Heart left ventricle (tissue), 16 donors: Measurements from ENCODE around the gene RFC5. TPM values are rescaled to one million over a fixed set of nuclear protein-coding genes. Genes with fewer than 3 reads are reported as not detected.

Source experiments
- ATAC-seq, 4 donors: fragments of 200-7000 bp; cut with Tn5 transposase; one replicate each; pipeline ENCODE4 v1.9.1; 2020 to 2022; ENCODE audit warnings: moderate library complexity in 4 of 4, mild to moderate bottlenecking in 3 of 4, moderate number of reproducible peaks in 1 of 4
- DNase-seq, 5 donors: peaks; one replicate each; pipeline ENCODE4 v3.0.0-alpha.2; 2020
- H3K27ac ChIP-seq, 12 donors: fragments of 200-600 bp; sonication (generic) in 4 of 12; one replicate each; pipeline versions ENCODE4 v1.5.0 to v1.8.0; 2016 to 2022; ENCODE audit warnings: mild to moderate bottlenecking in 2 of 12
- H3K27me3 ChIP-seq, 9 donors: fragments of 200-600 bp; sonication (generic) in 2 of 9; one replicate each; pipeline versions ENCODE4 v1.5.1 to v1.8.0; 2016 to 2022; ENCODE audit warnings: mild to moderate bottlenecking in 3 of 9
- H3K36me3 ChIP-seq, 9 donors: fragments of 200-600 bp; sonication (generic) in 2 of 9; one replicate each; pipeline versions ENCODE4 v1.5.0 to v1.8.0; 2018 to 2022; ENCODE audit warnings: mild to moderate bottlenecking in 2 of 9
- H3K4me1 ChIP-seq, 12 donors: fragments of 200-600 bp; sonication (generic) in 4 of 12; one replicate each; pipeline versions ENCODE4 v1.5.0 to v1.8.0; 2016 to 2022; ENCODE audit warnings: mild to moderate bottlenecking in 3 of 12
- H3K4me3 ChIP-seq, 12 donors: fragments of 200-600 bp; sonication (generic) in 4 of 12; one replicate each; pipeline versions ENCODE4 v1.5.0 to v1.8.0; 2017 to 2022; ENCODE audit warnings: mild to moderate bottlenecking in 9 of 12, moderate library complexity in 4 of 12
- H3K9me3 ChIP-seq, 12 donors: fragments of 200-600 bp; sonication (generic) in 4 of 12; one replicate each; pipeline versions ENCODE4 v1.5.0 to v1.8.0; 2016 to 2022; ENCODE audit warnings: mild to moderate bottlenecking in 1 of 12
- CTCF ChIP-seq, 12 donors: fragments of 200-600 bp; sonication (generic) in 4 of 12; IDR thresholded peaks; one replicate each; pipeline versions ENCODE4 v1.5.0 to v1.8.0; 2018 to 2022; ENCODE audit warnings: antibody characterized with exemption in 12 of 12, mild to moderate bottlenecking in 5 of 12
- POLR2A ChIP-seq, 2 donors: fragments of 450-650 bp; IDR thresholded peaks; one replicate each; pipeline ENCODE4 v1.6.1; 2017; ENCODE audit warnings: antibody characterized with exemption in 2 of 2, mild to moderate bottlenecking in 2 of 2, moderate library complexity in 2 of 2
- WGBS, 4 donors: extraction: QIAGEN DNeasy Blood & Tissue Kit in 2 of 4; methylation state at CpG; one replicate each; pipeline versions ENCODE4 v1.1.5 to v1.1.7; 2013 to 2018; 5-methylcytosine and 5-hydroxymethylcytosine counted together
- intact Hi-C, 10 donors: fragments of 100-400 bp; cut with DNase I; formaldehyde crosslinking; loops; one replicate each; pipeline versions ENCODE4 v1.11.1 to v1.14.2; 2022
- polyA plus RNA-seq, 2 donors: library from polyadenylated mRNA; stranded (reverse); fragments of 200-250 nt; gene quantifications; one replicate each; pipeline ENCODE4 v1.2.3, GENCODE V29; 2013
- total RNA-seq, 9 donors: library from RNA; depleted of rRNA in 2 of 9; stranded (reverse); fragments of >200 nt in 2 of 9; fragmentation: NEBNext Ultra II Directional in 3 of 9; extraction: Animal tissue kit (Norgen Biotek cat#: 25700) in 3 of 9; gene quantifications; one replicate each; pipeline versions ENCODE4 v1.1.0 to v1.2.4, GENCODE V29; 2016 to 2023
- donor health status: ischemic (EF 13 %, LVEDD 7.1; RV severe dilation, severe dysfunction).
- donor health status: healthy with polysubstance abuse.
- donor health status: DM: no; HTN: yes; CAD: no.
- donor health status: DM: no; HTN: no; CAD: no.
- donor health status: ischemic (EF 25% LVEDD 6.9; RV normal size, moderate dysfunction).
- donor health status: ischemic (EF 25% LVEDD 5.7; RV mildly dilated, moderate dysfunction).
- donor health status: healthy.
- donor health status: DM: yes; HTN: yes; CAD: no.
- donor health status: ischemic (EF 35%, LVEDD 5.7; RV mildly dilated, moderate dysfunction).
- donor health status: nonischemic (EF 11% LVEDD 7.7; RV severe dilation, severe dysfunction).
- donor health status: DM: yes; HTN: yes; CAD: no.
- donor health status: PGD.
- donor health status: ischemic (EF 29% LVEDD 5.4; RV normal size, mild dysfunction).
- donor health status: nonischemic (EF 23%, LVEDD 6.1; RV moderate dilation, normal function).

The RFC5 gene
- total and polyA plus RNA-seq, 11 donors = 2.3 to 8.2 (median 4.7) TPM

GRCh38 chr12:118052324-118053070 is 36.0 kb downstream of the RFC5 start:
- H3K27ac ChIP-seq = peak overlapping the region; percentile 19 to 84 (median 80)
- peak; percentile 90 to 98 (median 97) for ATAC-seq
- H3K4me3 ChIP-seq = peak overlapping the region in 1 of 12 donors; percentile 4
- H3K4me1 ChIP-seq = peaks cover 10 to 62% (median 52%) of the 10 kb centered on the region in 12 donors
- H3K9me3 ChIP-seq = no peaks in the 10 kb centered on the region
- intact Hi-C loops = no loop called here
- WGBS, 4 donors = 22 to 45% (median 32%) methylated on average over 14 of the region's 14 CpGs
- H3K36me3 ChIP-seq = peaks cover 0 to 46% (median 41%) of the 10 kb centered on the region in 9 donors
- DNase-seq = peak; percentile 66 to 89 (median 79)
- TF ChIP-seq CTCF (IDR thresholded peaks at IDR 0.05) = no peak
- no peak for TF ChIP-seq POLR2A (IDR thresholded peaks at IDR 0.05)
- H3K27me3 ChIP-seq = no peaks in the 10 kb centered on the region

- ATAC-seq = no peak
- Histone ChIP-seq H3K27me3 (no peaks in the 10 kb centered on the region), H3K4me3 (no peak overlapping the region), H3K36me3 (peaks cover 0 to 38% (median 33%) of the 10 kb centered on the region in 9 donors), H3K4me1 (peaks cover 10 to 64% (median 53%) of the 10 kb centered on the region in 12 donors), H3K27ac (peak overlapping the region; percentile 4 to 84 (median 80)), H3K9me3 (no peaks in the 10 kb centered on the region)
- intact Hi-C loops = no loop called here
- DNase-seq = no peak
- WGBS, 4 donors = 90 to 95% (median 93%) methylated on average over 10 of the region's 10 CpGs
- TF ChIP-seq POLR2A (IDR thresholded peaks at IDR 0.05) (no peak), CTCF (IDR thresholded peaks at IDR 0.05) (no peak)
Observed at GRCh38 chr12:118053071-118053985, 36.8 kb downstream of the RFC5 start.

GRCh38 chr12:118055144-118055557 is 38.6 kb downstream of the RFC5 start:
- H3K4me3 ChIP-seq = no peak overlapping the region
- H3K4me1 ChIP-seq = peaks cover 10 to 82% (median 67%) of the 10 kb centered on the region in 12 donors
- intact Hi-C loops = no loop called here
- H3K27me3 ChIP-seq = no peaks in the 10 kb centered on the region
- H3K36me3 ChIP-seq = peaks cover 0 to 20% (median 17%) of the 10 kb centered on the region in 9 donors
- TF ChIP-seq CTCF (IDR thresholded peaks at IDR 0.05) (peak; percentile 36 to 71 (median 53)), POLR2A (IDR thresholded peaks at IDR 0.05) (no peak)
- WGBS, 4 donors = 60 to 72% (median 68%) methylated on average over 2 of the region's 2 CpGs
- no peaks in the 10 kb centered on the region for H3K9me3 ChIP-seq
- no peak for ATAC-seq
- H3K27ac ChIP-seq = peak overlapping the region in 11 of 12 donors; percentile 0 to 73 (median 50)
- DNase-seq = no peak
